ENCODE data around the gene C6orf120. TPM values are rescaled to one million over a fixed set of nuclear protein-coding genes. Genes with fewer than 3 reads are reported as not detected.
A peak's percentile ranks its signal among the peaks of the same experiment; 100 is the strongest.

Gene C6orf120
- total and polyA plus RNA-seq, 2 of the 13 experiments (the other 11 are each of a cell fraction or from before 2014, with no cell fraction given): 21.7 to 29.9 TPM

DNA sequence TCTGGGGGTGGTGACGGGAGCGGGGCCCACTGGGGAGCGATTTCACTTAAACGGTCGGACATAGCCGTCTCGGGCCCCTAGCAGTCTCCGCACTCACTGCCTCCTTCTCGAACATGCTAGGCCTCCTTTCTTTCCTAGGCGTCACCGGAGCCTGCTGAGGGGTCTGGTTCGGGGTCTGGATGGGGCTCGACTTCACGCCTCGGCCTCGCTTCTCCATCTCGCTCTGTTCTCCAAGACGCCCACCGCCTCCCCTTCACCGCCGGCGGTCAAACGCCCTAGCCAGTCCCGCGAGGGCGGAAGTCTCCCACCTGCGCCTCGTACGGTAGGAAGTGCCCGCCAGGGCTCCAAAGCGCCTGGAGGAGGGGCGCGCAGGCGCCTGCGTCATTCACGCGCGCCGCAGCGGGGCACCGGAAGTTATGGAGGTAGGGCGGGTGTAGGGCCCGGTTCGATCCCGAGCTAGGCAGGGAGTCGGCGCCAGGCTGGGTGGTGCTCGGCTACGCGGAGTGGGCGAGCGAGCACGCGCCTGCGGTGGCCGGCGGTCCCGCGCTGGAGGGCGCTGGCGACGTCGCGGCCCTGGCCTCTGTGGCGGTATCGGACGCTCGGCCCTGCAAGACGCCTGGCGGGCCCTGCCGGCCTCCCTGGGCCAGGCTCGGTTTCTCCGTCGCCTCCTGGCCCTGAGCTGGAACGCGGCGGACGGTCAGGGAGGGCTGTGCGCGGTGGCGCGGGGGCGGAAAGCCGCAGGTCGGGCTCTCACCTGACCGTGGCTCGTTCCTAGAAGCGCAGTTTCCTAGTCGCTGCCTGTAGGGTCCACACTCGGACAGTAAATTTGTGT, 49.5 kb downstream of the C6orf120 start, which contains the start of the genes DYNLT2 and ERMARD (continued):
- TF ChIP-seq NCOA5 (CRISPR knock-in tag; IDR thresholded peaks at IDR 0.05) (no peak), DPF2 (CRISPR knock-in tag; IDR thresholded peaks at IDR 0.05; ENCODE audit: borderline replicate concordance, low read depth) (no peak; the same call in 1 of the 2 replicates), CREM (IDR thresholded peaks at IDR 0.05) (peak; percentile 99), CREM (CRISPR knock-in tag; IDR thresholded peaks at IDR 0.05) (peak; percentile 96), ZNF510 (CRISPR knock-in tag; IDR thresholded peaks at IDR 0.05; ENCODE audit: low read depth) (0 out of 2 replicates have a peak, but pooled peaks have one; percentile 10), ZNF878 (CRISPR knock-in tag; IDR thresholded peaks at IDR 0.05) (peak; percentile 39; the same call in 1 of the 2 replicates), ZFP62 (CRISPR knock-in tag; IDR thresholded peaks at IDR 0.05) (peak; percentile 75; the same call in 1 of the 2 replicates), SCMH1 (CRISPR knock-in tag; IDR thresholded peaks at IDR 0.05; ENCODE audit: borderline replicate concordance) (no peak), SRY (CRISPR knock-in tag; IDR thresholded peaks at IDR 0.05) (peak; percentile 98; the same call in 1 of the 2 replicates), ELF1 (CRISPR knock-in tag; IDR thresholded peaks at IDR 0.05) (peak; percentile 99), ZNF367 (CRISPR knock-in tag; IDR thresholded peaks at IDR 0.05; ENCODE audit: borderline replicate concordance) (peak; percentile 83; the same call in 1 of the 2 replicates), CHCHD3 (CRISPR knock-in tag; IDR thresholded peaks at IDR 0.05) (peak; percentile 99), HOXD1 (CRISPR knock-in tag; IDR thresholded peaks at IDR 0.05) (no peak; the same call in 1 of the 2 replicates), SETDB1 (CRISPR knock-in tag; IDR thresholded peaks at IDR 0.05; ENCODE audit: borderline replicate concordance) (no peak), ZFP82 (CRISPR knock-in tag; IDR thresholded peaks at IDR 0.05; ENCODE audit: borderline replicate concordance) (peak; percentile 96), NFKBIZ (CRISPR knock-in tag; IDR thresholded peaks at IDR 0.05) (peak; percentile 90; the same call in 1 of the 2 replicates)
- TF ChIP-seq, protein P1, sequence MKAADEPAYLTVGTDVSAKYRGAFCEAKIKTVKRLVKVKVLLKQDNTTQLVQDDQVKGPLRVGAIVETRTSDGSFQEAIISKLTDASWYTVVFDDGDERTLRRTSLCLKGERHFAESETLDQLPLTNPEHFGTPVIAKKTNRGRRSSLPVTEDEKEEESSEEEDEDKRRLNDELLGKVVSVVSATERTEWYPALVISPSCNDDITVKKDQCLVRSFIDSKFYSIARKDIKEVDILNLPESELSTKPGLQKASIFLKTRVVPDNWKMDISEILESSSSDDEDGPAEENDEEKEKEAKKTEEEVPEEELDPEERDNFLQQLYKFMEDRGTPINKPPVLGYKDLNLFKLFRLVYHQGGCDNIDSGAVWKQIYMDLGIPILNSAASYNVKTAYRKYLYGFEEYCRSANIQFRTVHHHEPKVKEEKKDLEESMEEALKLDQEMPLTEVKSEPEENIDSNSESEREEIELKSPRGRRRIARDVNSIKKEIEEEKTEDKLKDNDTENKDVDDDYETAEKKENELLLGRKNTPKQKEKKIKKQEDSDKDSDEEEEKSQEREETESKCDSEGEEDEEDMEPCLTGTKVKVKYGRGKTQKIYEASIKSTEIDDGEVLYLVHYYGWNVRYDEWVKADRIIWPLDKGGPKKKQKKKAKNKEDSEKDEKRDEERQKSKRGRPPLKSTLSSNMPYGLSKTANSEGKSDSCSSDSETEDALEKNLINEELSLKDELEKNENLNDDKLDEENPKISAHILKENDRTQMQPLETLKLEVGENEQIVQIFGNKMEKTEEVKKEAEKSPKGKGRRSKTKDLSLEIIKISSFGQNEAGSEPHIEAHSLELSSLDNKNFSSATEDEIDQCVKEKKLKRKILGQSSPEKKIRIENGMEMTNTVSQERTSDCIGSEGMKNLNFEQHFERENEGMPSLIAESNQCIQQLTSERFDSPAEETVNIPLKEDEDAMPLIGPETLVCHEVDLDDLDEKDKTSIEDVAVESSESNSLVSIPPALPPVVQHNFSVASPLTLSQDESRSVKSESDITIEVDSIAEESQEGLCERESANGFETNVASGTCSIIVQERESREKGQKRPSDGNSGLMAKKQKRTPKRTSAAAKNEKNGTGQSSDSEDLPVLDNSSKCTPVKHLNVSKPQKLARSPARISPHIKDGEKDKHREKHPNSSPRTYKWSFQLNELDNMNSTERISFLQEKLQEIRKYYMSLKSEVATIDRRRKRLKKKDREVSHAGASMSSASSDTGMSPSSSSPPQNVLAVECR (CRISPR knock-in tag; IDR thresholded peaks at IDR 0.05; ENCODE audit: borderline replicate concordance): peak; percentile 99
- TF ChIP-seq, protein P2, sequence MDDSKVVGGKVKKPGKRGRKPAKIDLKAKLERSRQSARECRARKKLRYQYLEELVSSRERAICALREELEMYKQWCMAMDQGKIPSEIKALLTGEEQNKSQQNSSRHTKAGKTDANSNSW (CRISPR knock-in tag; IDR thresholded peaks at IDR 0.05; ENCODE audit: borderline replicate concordance): peak; percentile 59; the same call in 1 of the 2 replicates
- TF ChIP-seq, protein P3, sequence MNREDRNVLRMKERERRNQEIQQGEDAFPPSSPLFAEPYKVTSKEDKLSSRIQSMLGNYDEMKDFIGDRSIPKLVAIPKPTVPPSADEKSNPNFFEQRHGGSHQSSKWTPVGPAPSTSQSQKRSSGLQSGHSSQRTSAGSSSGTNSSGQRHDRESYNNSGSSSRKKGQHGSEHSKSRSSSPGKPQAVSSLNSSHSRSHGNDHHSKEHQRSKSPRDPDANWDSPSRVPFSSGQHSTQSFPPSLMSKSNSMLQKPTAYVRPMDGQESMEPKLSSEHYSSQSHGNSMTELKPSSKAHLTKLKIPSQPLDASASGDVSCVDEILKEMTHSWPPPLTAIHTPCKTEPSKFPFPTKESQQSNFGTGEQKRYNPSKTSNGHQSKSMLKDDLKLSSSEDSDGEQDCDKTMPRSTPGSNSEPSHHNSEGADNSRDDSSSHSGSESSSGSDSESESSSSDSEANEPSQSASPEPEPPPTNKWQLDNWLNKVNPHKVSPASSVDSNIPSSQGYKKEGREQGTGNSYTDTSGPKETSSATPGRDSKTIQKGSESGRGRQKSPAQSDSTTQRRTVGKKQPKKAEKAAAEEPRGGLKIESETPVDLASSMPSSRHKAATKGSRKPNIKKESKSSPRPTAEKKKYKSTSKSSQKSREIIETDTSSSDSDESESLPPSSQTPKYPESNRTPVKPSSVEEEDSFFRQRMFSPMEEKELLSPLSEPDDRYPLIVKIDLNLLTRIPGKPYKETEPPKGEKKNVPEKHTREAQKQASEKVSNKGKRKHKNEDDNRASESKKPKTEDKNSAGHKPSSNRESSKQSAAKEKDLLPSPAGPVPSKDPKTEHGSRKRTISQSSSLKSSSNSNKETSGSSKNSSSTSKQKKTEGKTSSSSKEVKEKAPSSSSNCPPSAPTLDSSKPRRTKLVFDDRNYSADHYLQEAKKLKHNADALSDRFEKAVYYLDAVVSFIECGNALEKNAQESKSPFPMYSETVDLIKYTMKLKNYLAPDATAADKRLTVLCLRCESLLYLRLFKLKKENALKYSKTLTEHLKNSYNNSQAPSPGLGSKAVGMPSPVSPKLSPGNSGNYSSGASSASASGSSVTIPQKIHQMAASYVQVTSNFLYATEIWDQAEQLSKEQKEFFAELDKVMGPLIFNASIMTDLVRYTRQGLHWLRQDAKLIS (CRISPR knock-in tag; IDR thresholded peaks at IDR 0.05): no peak
- TF ChIP-seq, protein P4, sequence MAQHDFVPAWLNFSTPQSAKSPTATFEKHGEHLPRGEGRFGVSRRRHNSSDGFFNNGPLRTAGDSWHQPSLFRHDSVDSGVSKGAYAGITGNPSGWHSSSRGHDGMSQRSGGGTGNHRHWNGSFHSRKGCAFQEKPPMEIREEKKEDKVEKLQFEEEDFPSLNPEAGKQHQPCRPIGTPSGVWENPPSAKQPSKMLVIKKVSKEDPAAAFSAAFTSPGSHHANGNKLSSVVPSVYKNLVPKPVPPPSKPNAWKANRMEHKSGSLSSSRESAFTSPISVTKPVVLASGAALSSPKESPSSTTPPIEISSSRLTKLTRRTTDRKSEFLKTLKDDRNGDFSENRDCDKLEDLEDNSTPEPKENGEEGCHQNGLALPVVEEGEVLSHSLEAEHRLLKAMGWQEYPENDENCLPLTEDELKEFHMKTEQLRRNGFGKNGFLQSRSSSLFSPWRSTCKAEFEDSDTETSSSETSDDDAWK (CRISPR knock-in tag; IDR thresholded peaks at IDR 0.05): no peak
